Measurements from ENCODE around the gene TTC23L.
"Not testable (repeated sequence)": the region's sequence is repeated elsewhere in the genome, so short reads cannot be mapped to it uniquely, and the experiment has no call there.

The TTC23L gene

DNA sequence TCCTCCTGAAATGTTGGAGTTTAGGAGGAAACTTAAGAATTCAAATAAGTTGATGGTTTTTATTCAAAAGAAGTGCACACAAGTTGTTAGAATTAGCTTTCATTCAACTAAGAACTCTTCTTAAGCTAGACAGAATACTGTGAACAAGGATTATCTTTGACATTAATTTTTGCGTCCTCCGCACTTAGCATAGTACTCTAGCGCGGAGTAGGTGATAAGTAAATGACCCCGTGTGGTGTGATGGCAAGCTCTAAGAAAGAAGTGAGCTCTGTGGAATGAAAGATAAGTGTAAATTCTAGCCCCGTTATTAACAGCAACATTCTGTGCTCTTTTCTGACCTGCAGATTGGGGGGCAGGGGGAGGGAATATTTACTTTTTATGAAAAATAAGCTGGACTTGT, 77.6 kb downstream of the TTC23L start:
- H2AFZ ChIP-seq (ENCODE audit: low read depth, low read length): no peak overlapping the region
- peaks cover 82% of the 10 kb centered on the region for H3K79me2 ChIP-seq (ENCODE audit: low read length)
- peak overlapping the region; percentile 98 for H3K4me3 ChIP-seq (ENCODE audit: low read length)
- TF ChIP-seq, protein P1, sequence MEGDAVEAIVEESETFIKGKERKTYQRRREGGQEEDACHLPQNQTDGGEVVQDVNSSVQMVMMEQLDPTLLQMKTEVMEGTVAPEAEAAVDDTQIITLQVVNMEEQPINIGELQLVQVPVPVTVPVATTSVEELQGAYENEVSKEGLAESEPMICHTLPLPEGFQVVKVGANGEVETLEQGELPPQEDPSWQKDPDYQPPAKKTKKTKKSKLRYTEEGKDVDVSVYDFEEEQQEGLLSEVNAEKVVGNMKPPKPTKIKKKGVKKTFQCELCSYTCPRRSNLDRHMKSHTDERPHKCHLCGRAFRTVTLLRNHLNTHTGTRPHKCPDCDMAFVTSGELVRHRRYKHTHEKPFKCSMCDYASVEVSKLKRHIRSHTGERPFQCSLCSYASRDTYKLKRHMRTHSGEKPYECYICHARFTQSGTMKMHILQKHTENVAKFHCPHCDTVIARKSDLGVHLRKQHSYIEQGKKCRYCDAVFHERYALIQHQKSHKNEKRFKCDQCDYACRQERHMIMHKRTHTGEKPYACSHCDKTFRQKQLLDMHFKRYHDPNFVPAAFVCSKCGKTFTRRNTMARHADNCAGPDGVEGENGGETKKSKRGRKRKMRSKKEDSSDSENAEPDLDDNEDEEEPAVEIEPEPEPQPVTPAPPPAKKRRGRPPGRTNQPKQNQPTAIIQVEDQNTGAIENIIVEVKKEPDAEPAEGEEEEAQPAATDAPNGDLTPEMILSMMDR (IDR thresholded peaks at IDR 0.05; ENCODE audit: low read depth, low read length): no peak
- no peak for TF ChIP-seq EZH2phosphoT487 (IDR thresholded peaks at IDR 0.05; ENCODE audit: low read depth)
- no peaks in the 10 kb centered on the region for H3K27me3 ChIP-seq (ENCODE audit: low read depth, low read length)
- H3K9ac ChIP-seq (ENCODE audit: low read length): peak overlapping the region; percentile 95
- peak overlapping the region; percentile 78 for H3K4me2 ChIP-seq (ENCODE audit: low read length)
- H3K4me1 ChIP-seq (ENCODE audit: low read length): peaks cover 16% of the 10 kb centered on the region
- no peaks in the 10 kb centered on the region for H3K9me3 ChIP-seq (ENCODE audit: insufficient read depth, low read length)
- H3K27ac ChIP-seq (ENCODE audit: low read length): peak overlapping the region; percentile 68
- no peaks in the 10 kb centered on the region; the same call in 1 of the 2 replicates for H4K20me1 ChIP-seq (ENCODE audit: insufficient read depth, low read length)
- peaks cover 22% of the 10 kb centered on the region for H3K36me3 ChIP-seq (replicated peaks; ENCODE audit: low read depth, low read length)

DNA sequence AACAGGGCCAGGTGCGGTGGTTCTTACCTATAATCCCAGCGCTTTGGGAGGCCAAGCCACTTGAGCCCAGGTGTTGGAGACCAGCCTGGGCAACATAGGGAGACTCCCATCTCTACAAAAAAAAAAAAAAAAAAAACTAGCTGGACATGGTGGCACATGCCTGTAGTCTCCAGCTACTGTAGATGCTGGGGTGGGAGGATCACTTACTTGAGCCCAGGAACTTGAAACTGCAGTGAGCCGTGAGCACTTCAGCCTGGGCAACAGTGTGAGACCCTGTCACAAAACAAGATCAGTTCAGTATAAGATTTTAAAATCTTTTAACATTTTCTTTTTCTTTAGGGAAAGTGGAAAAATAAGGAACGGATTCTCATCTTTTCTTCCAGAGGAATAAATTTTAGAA, 79.1 kb downstream of the TTC23L start:
- Histone ChIP-seq H3K79me2 (ENCODE audit: low read length) (peaks cover 81% of the 10 kb centered on the region), H3K9me3 (ENCODE audit: insufficient read depth, low read length) (no peaks in the 10 kb centered on the region), H4K20me1 (ENCODE audit: insufficient read depth, low read length) (no peaks in the 10 kb centered on the region; the same call in 1 of the 2 replicates), H3K4me3 (ENCODE audit: low read length) (peak overlapping the region; percentile 98; the same call in 1 of the 2 replicates), H2AFZ (ENCODE audit: low read depth, low read length) (no peak overlapping the region), H3K27ac (ENCODE audit: low read length) (no peak overlapping the region), H3K9ac (ENCODE audit: low read length) (no peak overlapping the region), H3K4me1 (ENCODE audit: low read length) (peaks cover 16% of the 10 kb centered on the region), H3K27me3 (ENCODE audit: low read depth, low read length) (no peaks in the 10 kb centered on the region), H3K4me2 (ENCODE audit: low read length) (peak overlapping the region; percentile 78), H3K36me3 (replicated peaks; ENCODE audit: low read depth, low read length) (peaks cover 26% of the 10 kb centered on the region)
- TF ChIP-seq, protein P1 (IDR thresholded peaks at IDR 0.05; ENCODE audit: low read depth, low read length): no peak
- TF ChIP-seq EZH2phosphoT487 (IDR thresholded peaks at IDR 0.05; ENCODE audit: low read depth): no peak

DNA sequence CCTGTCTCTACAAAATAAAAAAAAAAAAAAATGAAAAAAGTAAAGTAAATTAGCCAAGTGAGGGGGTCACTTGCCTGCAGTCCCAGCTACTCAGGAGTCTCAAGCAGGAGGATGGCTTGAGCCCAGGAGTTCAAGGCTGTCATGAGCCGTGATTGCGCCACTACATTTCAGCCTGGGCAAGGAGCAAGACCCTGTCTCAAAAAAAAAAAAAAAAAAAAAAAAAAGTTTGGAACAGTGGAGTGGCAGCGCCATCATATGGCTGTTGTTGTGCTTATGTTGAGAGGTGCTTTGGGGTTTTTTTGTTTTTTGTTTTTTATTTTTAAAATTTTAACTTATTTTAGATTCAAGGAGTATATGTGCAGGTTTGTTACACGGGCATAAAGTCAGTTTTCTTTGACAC, 80.1 kb downstream of the TTC23L start:
- Histone ChIP-seq H3K36me3 (replicated peaks; ENCODE audit: low read depth, low read length) (peaks cover 29% of the 10 kb centered on the region), H3K4me2 (ENCODE audit: low read length) (no peak overlapping the region), H3K4me3 (ENCODE audit: low read length) (no peak overlapping the region), H3K27me3 (ENCODE audit: low read depth, low read length) (no peaks in the 10 kb centered on the region), H3K9ac (ENCODE audit: low read length) (no peak overlapping the region), H2AFZ (ENCODE audit: low read depth, low read length) (no peak overlapping the region), H3K9me3 (ENCODE audit: insufficient read depth, low read length) (no peaks in the 10 kb centered on the region), H3K27ac (ENCODE audit: low read length) (no peak overlapping the region), H4K20me1 (ENCODE audit: insufficient read depth, low read length) (no peaks in the 10 kb centered on the region; the same call in 1 of the 2 replicates), H3K4me1 (ENCODE audit: low read length) (peaks cover 18% of the 10 kb centered on the region), H3K79me2 (ENCODE audit: low read length) (peaks cover 78% of the 10 kb centered on the region)
- no peak for TF ChIP-seq EZH2phosphoT487 (IDR thresholded peaks at IDR 0.05; ENCODE audit: low read depth)
- TF ChIP-seq, protein P1 (IDR thresholded peaks at IDR 0.05; ENCODE audit: low read depth, low read length): no peak

DNA sequence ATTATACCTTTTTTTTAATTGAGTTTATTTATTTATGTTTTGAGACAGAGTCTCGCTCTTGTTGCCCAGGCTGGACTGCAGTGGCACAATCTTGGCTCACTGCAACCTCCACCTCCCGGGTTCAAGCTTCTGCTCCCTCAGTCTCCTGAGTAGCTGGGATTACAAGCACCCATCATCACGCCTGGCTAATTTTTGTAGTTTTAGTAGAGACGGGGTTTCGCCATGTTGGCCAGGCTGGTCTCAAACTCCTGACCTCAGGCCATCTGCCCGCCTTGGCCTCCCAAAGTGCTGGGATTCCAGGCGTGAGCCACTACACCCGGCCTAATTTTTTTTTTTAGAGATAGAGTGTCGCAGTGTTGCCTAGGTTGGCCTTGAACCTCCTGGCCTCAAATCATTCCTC, 84.3 kb downstream of the TTC23L start:
- H3K4me1 ChIP-seq (ENCODE audit: low read length): not testable (repeated sequence)

More for the DNA sequence above, 84.3 kb downstream of the TTC23L start:
- not testable (repeated sequence) for H3K4me2 ChIP-seq (ENCODE audit: low read length); H3K27me3 ChIP-seq (ENCODE audit: low read depth, low read length); H3K9me3 ChIP-seq (ENCODE audit: insufficient read depth, low read length); H3K9ac ChIP-seq (ENCODE audit: low read length); H3K27ac ChIP-seq (ENCODE audit: low read length); H2AFZ ChIP-seq (ENCODE audit: low read depth, low read length); H4K20me1 ChIP-seq (ENCODE audit: insufficient read depth, low read length); H3K4me3 ChIP-seq (ENCODE audit: low read length)
- H3K79me2 ChIP-seq (ENCODE audit: low read length): peaks cover 38% of the 10 kb centered on the region
- peaks cover 47% of the 10 kb centered on the region for H3K36me3 ChIP-seq (replicated peaks; ENCODE audit: low read depth, low read length)
